IMR-90 (cell line): ENCODE measurements around the gene PMF1. TPM values are rescaled to one million over a fixed set of nuclear protein-coding genes. Genes with fewer than 3 reads are reported as not detected.

Experiments used
- ATAC-seq: fragments of 200-7000 bp; cut with Tn5 transposase; 2 replicates; pipeline ENCODE4 v1.9.1; 2020; ENCODE audit warnings: low read depth, mild to moderate bottlenecking, moderate library complexity
- BruUV-seq: library from RNA; stranded (reverse); fragments of 400-500 nt; replicated peaks from 2 replicates; lab custom pipeline; 2021; lab: Mats Ljungman, UMichigan
- CTCF ChIA-PET: fragments of 300-600 bp; formaldehyde crosslinking; extraction: SDS; loops from one replicate; lab custom pipeline; 2021; ENCODE audit warnings: antibody characterized with exemption; lab: Yijun Ruan, JAX
- POLR2A ChIA-PET: fragments of 300-600 bp; sonication (Branson Sonifier 250); formaldehyde crosslinking; loops from one replicate; lab custom pipeline; 2022; ENCODE audit warnings: antibody characterized with exemption; ENCODE audit not compliant: unreplicated experiment; lab: Charles Lee
- DNase-seq: peaks from one replicate; pipeline ENCODE4 v3.0.0; 2013
- H2AFZ ChIP-seq: replicated peaks from 2 replicates; pipeline ENCODE3; 2013; ENCODE audit warnings: low read length, mild to moderate bottlenecking; ENCODE audit not compliant: poor library complexity
- H2AK5ac ChIP-seq: 2 replicates; pipeline ENCODE4 v1.6.1; 2013; ENCODE audit warnings: low read depth, low read length, inconsistent platforms
- H2AK9ac ChIP-seq: replicated peaks from 2 replicates; pipeline ENCODE3; 2013; ENCODE audit warnings: mild to moderate bottlenecking, low read depth, low read length, moderate library complexity; ENCODE audit not compliant: poor library complexity
- H2BK120ac ChIP-seq: 2 replicates; pipeline ENCODE4 v1.6.1; 2013; ENCODE audit warnings: low read depth, low read length, inconsistent platforms
- H2BK15ac ChIP-seq: 3 replicates; pipeline ENCODE4 v1.6.1; 2013; ENCODE audit warnings: low read depth, low read length, inconsistent platforms
- H2BK20ac ChIP-seq: 2 replicates; pipeline ENCODE4 v1.6.1; 2013; ENCODE audit warnings: low read depth, mild to moderate bottlenecking, inconsistent platforms, low read length, moderate library complexity
- H2BK5ac ChIP-seq: 2 replicates; pipeline ENCODE4 v1.6.1; 2013; ENCODE audit warnings: mild to moderate bottlenecking, low read depth, low read length, inconsistent platforms; ENCODE audit not compliant: poor library complexity, severe bottlenecking
- H3K14ac ChIP-seq: replicated peaks from 2 replicates; pipeline ENCODE4 v1.6.1; 2013; ENCODE audit warnings: low read depth, low read length, inconsistent platforms
- H3K18ac ChIP-seq: 2 replicates; pipeline ENCODE4 v1.6.1; 2013; ENCODE audit warnings: low read depth, low read length, control low read depth
- H3K23ac ChIP-seq: 2 replicates; pipeline ENCODE4 v1.6.1; 2013; ENCODE audit warnings: low read depth, low read length, inconsistent platforms
- H3K27ac ChIP-seq: 2 replicates; pipeline ENCODE4 v1.5.1; 2013; ENCODE audit warnings: mild to moderate bottlenecking, control low read depth, low read length; ENCODE audit not compliant: insufficient read depth
- H3K27me3 ChIP-seq: 2 replicates; pipeline ENCODE4 v1.6.1; 2013; ENCODE audit warnings: low read length; ENCODE audit not compliant: control insufficient read depth, insufficient read depth
- H3K36me3 ChIP-seq: 2 replicates; pipeline ENCODE4 v1.6.1; 2013; ENCODE audit warnings: low read length, mixed read lengths; ENCODE audit not compliant: control insufficient read depth, insufficient read depth
- H3K4ac ChIP-seq: 2 replicates; pipeline ENCODE4 v1.6.1; 2013; ENCODE audit warnings: low read depth, low read length, inconsistent platforms
- H3K4me1 ChIP-seq: 2 replicates; pipeline ENCODE4 v1.6.1; 2013; ENCODE audit warnings: low read length, mixed read lengths; ENCODE audit not compliant: control insufficient read depth, insufficient read depth
- H3K4me2 ChIP-seq: 2 replicates; pipeline ENCODE4 v1.6.1; 2013; ENCODE audit warnings: low read depth, mild to moderate bottlenecking, control low read depth, low read length, moderate library complexity
- H3K4me3 ChIP-seq: 2 replicates; pipeline ENCODE4 v1.5.1; 2013; ENCODE audit warnings: low read depth, mild to moderate bottlenecking, control low read depth, low read length, moderate library complexity; ENCODE audit not compliant: insufficient read depth
- H3K56ac ChIP-seq: 2 replicates; pipeline ENCODE4 v1.6.1; 2013; ENCODE audit warnings: low read length, inconsistent platforms; ENCODE audit not compliant: insufficient read depth; ENCODE audit errors: extremely low read depth
- H3K79me1 ChIP-seq, 2 experiments: 2 replicates each; pipeline ENCODE4 v1.6.1; 2013; ENCODE audit warnings: low read length in 2 of 2, inconsistent platforms in 1 of 2, low read depth in 1 of 2
- H3K9ac ChIP-seq: 2 replicates; pipeline ENCODE4 v1.6.1; 2013; ENCODE audit warnings: low read depth, low read length, control low read depth
- H3K9me1 ChIP-seq: 2 replicates; pipeline ENCODE4 v1.6.1; 2013; ENCODE audit warnings: low read length, inconsistent platforms; ENCODE audit not compliant: insufficient read depth
- H3K9me3 ChIP-seq: 2 replicates; pipeline ENCODE4 v1.6.1; 2013; ENCODE audit warnings: low read length; ENCODE audit not compliant: control insufficient read depth, insufficient read depth
- H4K20me1 ChIP-seq: 2 replicates; pipeline ENCODE4 v1.6.1; 2013; ENCODE audit warnings: low read length, inconsistent platforms; ENCODE audit not compliant: insufficient read depth
- H4K5ac ChIP-seq: 2 replicates; pipeline ENCODE4 v1.6.1; 2013; ENCODE audit warnings: mild to moderate bottlenecking, low read depth, low read length, control low read depth
- H4K8ac ChIP-seq, 2 experiments: 2 replicates each; pipeline ENCODE4 v1.6.1; 2013; ENCODE audit warnings: low read depth in 2 of 2, low read length in 2 of 2, control low read depth in 1 of 2, inconsistent platforms in 1 of 2
- H4K91ac ChIP-seq: 2 replicates; pipeline ENCODE4 v1.6.1; 2013; ENCODE audit warnings: low read depth, low read length, inconsistent platforms; ENCODE audit not compliant: insufficient read depth
- CHD1 ChIP-seq: IDR thresholded peaks from 2 replicates; pipeline ENCODE4 v1.6.1; 2012; ENCODE audit warnings: low read depth, low read length, improper control_type of control experiment
- FOS ChIP-seq: fragments of 150-350 bp; IDR thresholded peaks from 2 replicates; pipeline ENCODE4 v1.6.1; 2016; ENCODE audit warnings: low read depth, low read length
- MXI1 ChIP-seq: IDR thresholded peaks from 2 replicates; pipeline ENCODE4 v1.6.1; 2012; ENCODE audit warnings: low read depth, mild to moderate bottlenecking, low read length, moderate library complexity, borderline replicate concordance
- WGBS, 2 experiments: methylation state at CpG; one replicate each; pipeline versions ENCODE4 v1.1.5 to v1.1.7; 2013; ENCODE audit warnings: missing lambda C conversion rate in 2 of 2; ENCODE audit not compliant: insufficient read length in 1 of 2; ENCODE audit errors: extremely low coverage in 2 of 2; 5-methylcytosine and 5-hydroxymethylcytosine counted together
- dilution Hi-C: fragments of 300-500 bp; cut with HindIII; formaldehyde crosslinking; loops from one replicate; pipeline ENCODE4 v1.14.3; 2018; ENCODE audit warnings: low sequenced_read_pairs; ENCODE audit not compliant: unreplicated experiment
- in situ Hi-C: fragments of 300-500 bp; cut with MboI; formaldehyde crosslinking; loops from 3 replicates; pipeline ENCODE4 v1.14.3; 2019; ENCODE audit warnings: low sequenced_read_pairs, inconsistent platforms, mixed read lengths
- intact Hi-C: fragments of 100-400 bp; cut with micrococcal nuclease; formaldehyde crosslinking; loops from 2 replicates; pipeline ENCODE4 v1.10.0; 2022
- polyA plus RNA-seq, 3 experiments: library from polyadenylated mRNA; depleted of rRNA; stranded (reverse); fragments of >200 nt; gene quantifications; 2 replicates each; pipeline ENCODE4 v1.2.3, GENCODE V29; 2012; ENCODE audit warnings: low replicate concordance in 1 of 3
- total RNA-seq: library from RNA; depleted of rRNA; stranded (reverse); fragments of >200 nt; gene quantifications from 2 replicates; pipeline ENCODE4 v1.2.3, GENCODE V29; 2012
- TF ChIP-seq, protein P1 (sequence below): fragments of 150-350 bp; IDR thresholded peaks from 2 replicates; pipeline ENCODE4 v1.6.1; 2017; ENCODE audit warnings: mild to moderate bottlenecking, antibody characterized with exemption, low read length, low read depth
- TF ChIP-seq, protein P2 (sequence below): fragments of 150-350 bp; IDR thresholded peaks from 2 replicates; pipeline ENCODE4 v1.6.1; 2016; ENCODE audit warnings: low read depth, mild to moderate bottlenecking, low read length, moderate library complexity, borderline replicate concordance

Gene PMF1
- total and polyA plus RNA-seq, 2 of the 4 experiments (the other 2 are of a cell fraction): 54.8 to 73.4 TPM

DNA sequence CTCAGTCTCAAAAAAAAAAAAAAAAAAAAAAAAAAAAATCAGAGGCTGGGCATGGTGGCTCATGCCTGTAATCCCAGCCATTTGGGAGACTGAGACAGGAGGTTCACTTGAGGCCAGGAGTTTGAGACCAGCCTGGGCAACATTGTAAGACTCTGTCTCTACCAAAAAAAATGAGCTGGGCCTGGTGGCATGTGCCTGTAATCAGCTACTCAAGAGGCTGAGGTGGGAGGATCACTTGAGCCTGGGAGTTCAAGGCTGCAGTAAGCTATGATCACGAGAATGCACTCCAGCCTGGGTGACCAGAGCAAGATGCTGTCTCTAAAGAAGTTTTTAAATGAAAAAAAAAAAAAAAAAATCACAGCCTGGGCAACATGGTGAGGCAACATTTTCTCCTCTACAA lies 49.1 kb upstream of the PMF1 start:
- Histone ChIP-seq H3K23ac (no peak overlapping the region), H2BK20ac (no peak overlapping the region), H4K91ac (no peak overlapping the region), H2AFZ (no peak overlapping the region), H2AK5ac (no peak overlapping the region), H2BK15ac (no peak overlapping the region), H3K9ac (no peak overlapping the region), H2AK9ac (no peak overlapping the region), H3K27ac (no peak overlapping the region), H3K4me2 (no peak overlapping the region), H3K9me3 (no peaks in the 10 kb centered on the region), H3K4me3 (no peak overlapping the region), H3K79me1 (no peaks in the 10 kb centered on the region), H3K56ac (no peak overlapping the region), H2BK5ac (no peak overlapping the region), H3K9me1 (peaks cover 13% of the 10 kb centered on the region), H3K4me1 (peaks cover 8% of the 10 kb centered on the region), H4K8ac (no peak overlapping the region), H3K18ac (no peak overlapping the region), H2BK120ac (no peak overlapping the region), H3K27me3 (no peaks in the 10 kb centered on the region), H3K14ac (no peak overlapping the region), H4K20me1 (no peaks in the 10 kb centered on the region), H3K4ac (no peak overlapping the region), H4K5ac (no peak overlapping the region), H3K36me3 (no peaks in the 10 kb centered on the region)
- intact Hi-C loops (no loop called here), dilution Hi-C loops (no loop called here), in situ Hi-C loops (loop anchor here (5.0 kb wide), 1 partner anchor 49 kb away; the partner anchor contains the start of gene PMF1)
- TF ChIP-seq MXI1 (no peak), FOS (no peak), CHD1 (no peak)
- TF ChIP-seq, protein P1, sequence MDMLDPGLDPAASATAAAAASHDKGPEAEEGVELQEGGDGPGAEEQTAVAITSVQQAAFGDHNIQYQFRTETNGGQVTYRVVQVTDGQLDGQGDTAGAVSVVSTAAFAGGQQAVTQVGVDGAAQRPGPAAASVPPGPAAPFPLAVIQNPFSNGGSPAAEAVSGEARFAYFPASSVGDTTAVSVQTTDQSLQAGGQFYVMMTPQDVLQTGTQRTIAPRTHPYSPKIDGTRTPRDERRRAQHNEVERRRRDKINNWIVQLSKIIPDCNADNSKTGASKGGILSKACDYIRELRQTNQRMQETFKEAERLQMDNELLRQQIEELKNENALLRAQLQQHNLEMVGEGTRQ: no peak
- TF ChIP-seq, protein P2, sequence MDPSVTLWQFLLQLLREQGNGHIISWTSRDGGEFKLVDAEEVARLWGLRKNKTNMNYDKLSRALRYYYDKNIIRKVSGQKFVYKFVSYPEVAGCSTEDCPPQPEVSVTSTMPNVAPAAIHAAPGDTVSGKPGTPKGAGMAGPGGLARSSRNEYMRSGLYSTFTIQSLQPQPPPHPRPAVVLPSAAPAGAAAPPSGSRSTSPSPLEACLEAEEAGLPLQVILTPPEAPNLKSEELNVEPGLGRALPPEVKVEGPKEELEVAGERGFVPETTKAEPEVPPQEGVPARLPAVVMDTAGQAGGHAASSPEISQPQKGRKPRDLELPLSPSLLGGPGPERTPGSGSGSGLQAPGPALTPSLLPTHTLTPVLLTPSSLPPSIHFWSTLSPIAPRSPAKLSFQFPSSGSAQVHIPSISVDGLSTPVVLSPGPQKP: no peak
- ChIA-PET POLR2A (interaction anchor here (0.6 kb wide), 1 partner anchor 12 kb away, joined by 9 read pairs; no protein-coding TSS in a partner anchor), CTCF (interaction anchor here (0.6 to 1.1 kb wide), 3 partner anchors 9 to 161 kb away, joined by 3 read pairs; no protein-coding TSS in a partner anchor)
- ATAC-seq (no peak), DNase-seq (no peak)
- WGBS, 2 experiments: no CpG with 5 or more reads among the region's 1 CpG
- no TSS peak for BruUV-seq
